ENCODE results near the gene RPS6KL1. TPM values are rescaled to one million over a fixed set of nuclear protein-coding genes. Genes with fewer than 3 reads are reported as not detected.

Gene RPS6KL1
- total RNA-seq, 1 experiment from 2014 or later = 18.8 TPM

DNA sequence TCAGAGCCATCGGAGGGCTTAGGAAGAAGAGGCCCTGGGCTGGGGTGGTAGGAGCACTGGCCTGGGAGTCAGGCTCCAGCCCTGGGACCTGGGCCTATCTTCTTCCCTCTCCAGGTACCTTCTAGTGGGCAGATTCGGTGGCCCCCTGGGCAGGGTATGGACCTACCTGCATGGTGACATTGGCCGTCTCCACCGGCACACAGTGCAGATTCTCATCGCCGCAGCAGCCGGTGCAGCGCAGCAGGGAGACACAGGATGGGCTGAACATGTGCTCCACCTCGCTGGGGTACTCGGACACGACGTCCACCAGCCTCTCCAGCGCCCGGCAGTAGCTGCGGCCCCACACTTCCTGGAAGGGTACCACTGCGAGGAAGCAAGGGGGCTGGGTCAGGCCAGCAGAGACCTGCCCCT, 26.1 kb upstream of the RPS6KL1 start:
- TF ChIP-seq, protein P1, sequence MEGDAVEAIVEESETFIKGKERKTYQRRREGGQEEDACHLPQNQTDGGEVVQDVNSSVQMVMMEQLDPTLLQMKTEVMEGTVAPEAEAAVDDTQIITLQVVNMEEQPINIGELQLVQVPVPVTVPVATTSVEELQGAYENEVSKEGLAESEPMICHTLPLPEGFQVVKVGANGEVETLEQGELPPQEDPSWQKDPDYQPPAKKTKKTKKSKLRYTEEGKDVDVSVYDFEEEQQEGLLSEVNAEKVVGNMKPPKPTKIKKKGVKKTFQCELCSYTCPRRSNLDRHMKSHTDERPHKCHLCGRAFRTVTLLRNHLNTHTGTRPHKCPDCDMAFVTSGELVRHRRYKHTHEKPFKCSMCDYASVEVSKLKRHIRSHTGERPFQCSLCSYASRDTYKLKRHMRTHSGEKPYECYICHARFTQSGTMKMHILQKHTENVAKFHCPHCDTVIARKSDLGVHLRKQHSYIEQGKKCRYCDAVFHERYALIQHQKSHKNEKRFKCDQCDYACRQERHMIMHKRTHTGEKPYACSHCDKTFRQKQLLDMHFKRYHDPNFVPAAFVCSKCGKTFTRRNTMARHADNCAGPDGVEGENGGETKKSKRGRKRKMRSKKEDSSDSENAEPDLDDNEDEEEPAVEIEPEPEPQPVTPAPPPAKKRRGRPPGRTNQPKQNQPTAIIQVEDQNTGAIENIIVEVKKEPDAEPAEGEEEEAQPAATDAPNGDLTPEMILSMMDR (conservative IDR thresholded peaks at IDR 0.05) = no peak
- H3K27me3 Mint-ChIP-seq (ENCODE audit: low read depth) = no peaks in the 10 kb centered on the region
- no peak overlapping the region for H3K14ac ChIP-seq (ENCODE audit: insufficient read depth, low read length)

More for the DNA sequence above, 26.1 kb upstream of the RPS6KL1 start:
- H2AFZ ChIP-seq (ENCODE audit: low read length) = no peak overlapping the region
- H3K79me1 ChIP-seq (ENCODE audit: insufficient read depth, low read depth, low read length, poor library complexity, severe bottlenecking) = no peaks in the 10 kb centered on the region
- no peaks in the 10 kb centered on the region for H3K23me2 ChIP-seq (ENCODE audit: insufficient read length, low read depth, low read length, poor library complexity, severe bottlenecking)
- H3K9me3 Mint-ChIP-seq = no peaks in the 10 kb centered on the region
- no peak overlapping the region for H3K4me2 ChIP-seq (ENCODE audit: insufficient read depth, insufficient read length, low read length)
- H3K36me3 Mint-ChIP-seq (ENCODE audit: insufficient read depth in 1 of 3, low read depth in 3 of 3) = no peaks in the 10 kb centered on the region
- H2BK20ac ChIP-seq (ENCODE audit: low read depth, low read length, poor library complexity, severe bottlenecking) = no peak overlapping the region
- H2BK5ac ChIP-seq (ENCODE audit: insufficient read length, low read length) = no peak overlapping the region
- no peak overlapping the region for H3K23ac ChIP-seq (ENCODE audit: insufficient read length, low read depth, low read length)
- no peak overlapping the region for H4K8ac ChIP-seq (replicated peaks; ENCODE audit: insufficient read length, low read depth, low read length)
- H4K91ac ChIP-seq (ENCODE audit: insufficient read length, low read depth, low read length) = no peak overlapping the region
- H3K9me3 ChIP-seq (ENCODE audit: control insufficient read depth, low read depth, low read length) = no peaks in the 10 kb centered on the region
- no peak overlapping the region for H3K4ac ChIP-seq (ENCODE audit: low read depth, low read length)
- no CpG with 5 or more reads among the region's 16 CpGs for WGBS (ENCODE audit: extremely low coverage, insufficient read length, low lambda C conversion rate)
- no peak overlapping the region for H2BK15ac ChIP-seq (ENCODE audit: low read depth, low read length)
- no peaks in the 10 kb centered on the region for H3K4me1 ChIP-seq (ENCODE audit: insufficient read depth, low read length)
- no peak overlapping the region for H2AK5ac ChIP-seq (ENCODE audit: insufficient read length, low read length)
- no peak overlapping the region for H3K56ac ChIP-seq (ENCODE audit: insufficient read length, low read depth, low read length)
- no peak overlapping the region for H3K27ac ChIP-seq (ENCODE audit: insufficient read length, low read depth, low read length)
- H3T11ph ChIP-seq (ENCODE audit: low read length) = no peak overlapping the region
- peaks cover 6 to 13% of the 10 kb centered on the region in 2 experiments for H3K4me1 Mint-ChIP-seq
- no peaks in the 10 kb centered on the region for H3K79me2 ChIP-seq (ENCODE audit: insufficient read depth, low read length)
- peaks cover 5% of the 10 kb centered on the region for H4K20me1 ChIP-seq (ENCODE audit: control insufficient read depth, insufficient read depth, insufficient read length)
- no peak overlapping the region for H2BK12ac ChIP-seq (ENCODE audit: insufficient read length, low read depth, low read length)
- no peak overlapping the region for H4K5ac ChIP-seq (ENCODE audit: insufficient read length, low read depth, low read length)
- H3K9ac ChIP-seq (ENCODE audit: extremely low read depth, insufficient read length, low read length) = no peak overlapping the region
- H3K18ac ChIP-seq (ENCODE audit: insufficient read length, low read depth, low read length) = no peak overlapping the region
- no peak overlapping the region for H2BK120ac ChIP-seq (ENCODE audit: low read depth, low read length, poor library complexity, severe bottlenecking)
- no peak overlapping the region for H3K4me3 Mint-ChIP-seq
- DNase-seq = no peak
- H3K27me3 ChIP-seq (ENCODE audit: insufficient read depth, low read length) = no peaks in the 10 kb centered on the region
- H3K27ac Mint-ChIP-seq = no peak overlapping the region
